ENCODE results near the gene MOB3A. TPM values are rescaled to one million over a fixed set of nuclear protein-coding genes. Genes with fewer than 3 reads are reported as not detected.

The MOB3A gene
- total and polyA plus RNA-seq, 4 donors = 3.4 to 8.7 (median 6.5) TPM

DNA sequence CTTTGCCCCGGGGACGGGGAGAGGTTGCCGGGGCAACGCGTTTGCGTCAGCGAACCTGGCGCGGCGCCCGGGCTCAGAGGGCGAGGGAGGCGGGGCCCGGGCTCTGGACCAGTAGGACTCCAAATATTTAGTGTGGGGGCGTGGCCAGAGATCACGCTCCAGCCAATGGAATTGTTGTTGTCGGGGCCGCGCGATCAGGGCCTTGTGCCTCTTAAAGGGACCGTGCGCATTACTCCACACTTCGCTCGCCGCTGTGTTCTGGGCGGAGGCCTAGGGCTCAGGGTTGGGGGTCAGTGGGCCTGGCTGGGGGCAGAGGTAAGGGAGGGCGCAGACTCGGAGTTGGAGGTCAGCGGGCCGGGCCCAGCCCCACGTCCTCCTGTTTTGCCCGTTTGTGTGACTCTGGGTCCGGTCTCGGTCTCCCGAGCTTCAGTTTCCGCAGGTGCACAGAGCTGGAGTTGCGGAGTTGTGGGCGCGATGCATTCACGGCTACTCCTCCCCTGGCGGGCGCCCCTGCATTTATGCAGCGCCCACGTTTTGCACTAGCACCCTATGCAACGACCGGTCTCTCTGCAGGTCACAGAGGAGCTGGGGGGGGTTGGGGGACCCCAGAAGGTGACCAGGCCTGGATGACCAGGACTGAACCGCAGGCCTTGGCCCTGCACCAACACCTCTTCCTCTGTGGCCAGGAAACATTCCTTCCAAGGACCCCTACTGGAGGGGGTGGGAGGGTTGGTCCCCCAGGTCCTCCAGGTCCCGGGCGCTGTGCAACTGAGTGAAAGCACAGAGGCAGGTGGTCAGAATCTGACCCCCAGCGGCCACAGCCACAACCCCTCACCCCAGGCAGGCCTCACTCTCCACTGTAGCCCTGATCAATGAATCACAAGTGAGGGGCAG is 34.4 kb downstream of the MOB3A start (continued):
- TF ChIP-seq, protein P1, sequence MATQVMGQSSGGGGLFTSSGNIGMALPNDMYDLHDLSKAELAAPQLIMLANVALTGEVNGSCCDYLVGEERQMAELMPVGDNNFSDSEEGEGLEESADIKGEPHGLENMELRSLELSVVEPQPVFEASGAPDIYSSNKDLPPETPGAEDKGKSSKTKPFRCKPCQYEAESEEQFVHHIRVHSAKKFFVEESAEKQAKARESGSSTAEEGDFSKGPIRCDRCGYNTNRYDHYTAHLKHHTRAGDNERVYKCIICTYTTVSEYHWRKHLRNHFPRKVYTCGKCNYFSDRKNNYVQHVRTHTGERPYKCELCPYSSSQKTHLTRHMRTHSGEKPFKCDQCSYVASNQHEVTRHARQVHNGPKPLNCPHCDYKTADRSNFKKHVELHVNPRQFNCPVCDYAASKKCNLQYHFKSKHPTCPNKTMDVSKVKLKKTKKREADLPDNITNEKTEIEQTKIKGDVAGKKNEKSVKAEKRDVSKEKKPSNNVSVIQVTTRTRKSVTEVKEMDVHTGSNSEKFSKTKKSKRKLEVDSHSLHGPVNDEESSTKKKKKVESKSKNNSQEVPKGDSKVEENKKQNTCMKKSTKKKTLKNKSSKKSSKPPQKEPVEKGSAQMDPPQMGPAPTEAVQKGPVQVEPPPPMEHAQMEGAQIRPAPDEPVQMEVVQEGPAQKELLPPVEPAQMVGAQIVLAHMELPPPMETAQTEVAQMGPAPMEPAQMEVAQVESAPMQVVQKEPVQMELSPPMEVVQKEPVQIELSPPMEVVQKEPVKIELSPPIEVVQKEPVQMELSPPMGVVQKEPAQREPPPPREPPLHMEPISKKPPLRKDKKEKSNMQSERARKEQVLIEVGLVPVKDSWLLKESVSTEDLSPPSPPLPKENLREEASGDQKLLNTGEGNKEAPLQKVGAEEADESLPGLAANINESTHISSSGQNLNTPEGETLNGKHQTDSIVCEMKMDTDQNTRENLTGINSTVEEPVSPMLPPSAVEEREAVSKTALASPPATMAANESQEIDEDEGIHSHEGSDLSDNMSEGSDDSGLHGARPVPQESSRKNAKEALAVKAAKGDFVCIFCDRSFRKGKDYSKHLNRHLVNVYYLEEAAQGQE (IDR thresholded peaks at IDR 0.05) = peak; percentile 92
- TF ChIP-seq NR2F2 (IDR thresholded peaks at IDR 0.05) (peak; percentile 33), TAF1 (conservative IDR thresholded peaks at IDR 0.05) (peak; percentile 58), GABPA (IDR thresholded peaks at IDR 0.05 in 1 of 2, conservative IDR thresholded peaks at IDR 0.05 in 1 of 2) (no peak), FOXA2 (IDR thresholded peaks at IDR 0.05) (no peak), RAD21 (IDR thresholded peaks at IDR 0.05) (peak; percentile 13 to 39), FOXA1 (IDR thresholded peaks at IDR 0.05) (no peak)
- TF ChIP-seq, protein P2, sequence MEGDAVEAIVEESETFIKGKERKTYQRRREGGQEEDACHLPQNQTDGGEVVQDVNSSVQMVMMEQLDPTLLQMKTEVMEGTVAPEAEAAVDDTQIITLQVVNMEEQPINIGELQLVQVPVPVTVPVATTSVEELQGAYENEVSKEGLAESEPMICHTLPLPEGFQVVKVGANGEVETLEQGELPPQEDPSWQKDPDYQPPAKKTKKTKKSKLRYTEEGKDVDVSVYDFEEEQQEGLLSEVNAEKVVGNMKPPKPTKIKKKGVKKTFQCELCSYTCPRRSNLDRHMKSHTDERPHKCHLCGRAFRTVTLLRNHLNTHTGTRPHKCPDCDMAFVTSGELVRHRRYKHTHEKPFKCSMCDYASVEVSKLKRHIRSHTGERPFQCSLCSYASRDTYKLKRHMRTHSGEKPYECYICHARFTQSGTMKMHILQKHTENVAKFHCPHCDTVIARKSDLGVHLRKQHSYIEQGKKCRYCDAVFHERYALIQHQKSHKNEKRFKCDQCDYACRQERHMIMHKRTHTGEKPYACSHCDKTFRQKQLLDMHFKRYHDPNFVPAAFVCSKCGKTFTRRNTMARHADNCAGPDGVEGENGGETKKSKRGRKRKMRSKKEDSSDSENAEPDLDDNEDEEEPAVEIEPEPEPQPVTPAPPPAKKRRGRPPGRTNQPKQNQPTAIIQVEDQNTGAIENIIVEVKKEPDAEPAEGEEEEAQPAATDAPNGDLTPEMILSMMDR (IDR thresholded peaks at IDR 0.05; ENCODE audit: low read depth, low read length, missing input control) = no peak

DNA sequence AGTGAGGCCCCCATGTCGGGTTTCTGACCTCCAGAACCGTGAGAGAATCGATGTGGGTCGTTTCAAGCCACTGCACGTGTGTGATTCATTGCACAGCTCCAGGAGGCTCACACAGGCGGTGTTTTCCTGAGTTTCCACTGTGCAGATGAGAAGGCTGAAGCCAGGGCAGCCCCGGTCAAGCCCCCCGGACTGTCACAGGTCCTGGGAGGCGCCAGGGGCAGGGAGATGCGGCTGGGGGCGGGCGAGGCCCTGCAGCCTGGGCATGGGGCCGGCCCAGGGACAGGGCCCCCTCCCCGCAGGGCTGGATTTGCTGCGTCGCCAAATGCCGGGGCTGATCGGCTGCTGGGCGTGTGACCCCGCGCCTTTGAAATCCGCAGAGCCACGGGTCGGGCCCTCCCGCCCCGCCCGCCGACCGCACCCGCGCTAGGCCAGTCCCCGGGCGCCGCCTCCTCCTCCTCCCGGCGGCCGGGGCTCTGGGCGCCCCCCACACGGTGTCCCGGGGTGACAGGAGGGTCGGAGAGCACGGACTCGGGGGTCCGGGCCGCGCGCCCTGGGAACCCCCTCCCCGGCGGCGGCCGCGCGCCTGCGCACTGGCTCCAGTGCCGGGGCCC is 35.1 kb downstream of the MOB3A start:
- Histone ChIP-seq H3K36me3 (ENCODE audit: control insufficient read depth in 4 of 4, insufficient read depth in 3 of 4, low read depth in 1 of 4, low read length in 3 of 4) (no peaks in the 10 kb centered on the region), H3K4me1 (ENCODE audit: control insufficient read depth in 4 of 4, insufficient read depth in 4 of 4, low read length in 3 of 4) (peaks cover 11 to 35% (median 24%) of the 10 kb centered on the region in 4 donors), H3K9me3 (ENCODE audit: control insufficient read depth in 4 of 4, low read length in 3 of 4) (no peaks in the 10 kb centered on the region), H3K4me3 (ENCODE audit: low read depth in 1 of 3, low read length in 3 of 3) (peak overlapping the region; percentile 23 to 78 (median 57)), H3K27ac (ENCODE audit: low read depth in 1 of 2, low read length in 2 of 2) (peak overlapping the region; percentile 89 to 99), H3K27me3 (ENCODE audit: control insufficient read depth in 4 of 4, insufficient read depth in 4 of 4, low read length in 3 of 4) (no peaks in the 10 kb centered on the region), H3K9ac (ENCODE audit: low read depth in 1 of 2, low read length in 2 of 2) (peak overlapping the region; percentile 85 to 86)
- WGBS = under 1% methylated on average over 55 of the region's 55 CpGs
- TF ChIP-seq, protein P3, sequence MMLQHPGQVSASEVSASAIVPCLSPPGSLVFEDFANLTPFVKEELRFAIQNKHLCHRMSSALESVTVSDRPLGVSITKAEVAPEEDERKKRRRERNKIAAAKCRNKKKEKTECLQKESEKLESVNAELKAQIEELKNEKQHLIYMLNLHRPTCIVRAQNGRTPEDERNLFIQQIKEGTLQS (IDR thresholded peaks at IDR 0.05) = no peak
- TF ChIP-seq NR2F2 (IDR thresholded peaks at IDR 0.05) = no peak
- TF ChIP-seq, protein P4, sequence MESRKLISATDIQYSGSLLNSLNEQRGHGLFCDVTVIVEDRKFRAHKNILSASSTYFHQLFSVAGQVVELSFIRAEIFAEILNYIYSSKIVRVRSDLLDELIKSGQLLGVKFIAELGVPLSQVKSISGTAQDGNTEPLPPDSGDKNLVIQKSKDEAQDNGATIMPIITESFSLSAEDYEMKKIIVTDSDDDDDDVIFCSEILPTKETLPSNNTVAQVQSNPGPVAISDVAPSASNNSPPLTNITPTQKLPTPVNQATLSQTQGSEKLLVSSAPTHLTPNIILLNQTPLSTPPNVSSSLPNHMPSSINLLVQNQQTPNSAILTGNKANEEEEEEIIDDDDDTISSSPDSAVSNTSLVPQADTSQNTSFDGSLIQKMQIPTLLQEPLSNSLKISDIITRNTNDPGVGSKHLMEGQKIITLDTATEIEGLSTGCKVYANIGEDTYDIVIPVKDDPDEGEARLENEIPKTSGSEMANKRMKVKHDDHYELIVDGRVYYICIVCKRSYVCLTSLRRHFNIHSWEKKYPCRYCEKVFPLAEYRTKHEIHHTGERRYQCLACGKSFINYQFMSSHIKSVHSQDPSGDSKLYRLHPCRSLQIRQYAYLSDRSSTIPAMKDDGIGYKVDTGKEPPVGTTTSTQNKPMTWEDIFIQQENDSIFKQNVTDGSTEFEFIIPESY (IDR thresholded peaks at IDR 0.05) = no peak
- TF ChIP-seq GABPA (IDR thresholded peaks at IDR 0.05 in 1 of 2, conservative IDR thresholded peaks at IDR 0.05 in 1 of 2) = no peak
- TF ChIP-seq TAF1 (conservative IDR thresholded peaks at IDR 0.05) = no peak
- no peak for TF ChIP-seq JUND (IDR thresholded peaks at IDR 0.05)
- no peak for TF ChIP-seq HNF4A (conservative IDR thresholded peaks at IDR 0.05)
- TF ChIP-seq, protein P2 (IDR thresholded peaks at IDR 0.05; ENCODE audit: low read depth, low read length, missing input control) = no peak
- no peak for TF ChIP-seq HNF4G (IDR thresholded peaks at IDR 0.05)
- TF ChIP-seq, protein P5, sequence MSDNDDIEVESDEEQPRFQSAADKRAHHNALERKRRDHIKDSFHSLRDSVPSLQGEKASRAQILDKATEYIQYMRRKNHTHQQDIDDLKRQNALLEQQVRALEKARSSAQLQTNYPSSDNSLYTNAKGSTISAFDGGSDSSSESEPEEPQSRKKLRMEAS (IDR thresholded peaks at IDR 0.05) = no peak
- TF ChIP-seq EGR1 (IDR thresholded peaks at IDR 0.05; ENCODE audit: low read depth in 2 of 2) = no peak
- TF ChIP-seq YY1 (IDR thresholded peaks at IDR 0.05) = no peak
- TF ChIP-seq FOXA2 (IDR thresholded peaks at IDR 0.05) = no peak
- TF ChIP-seq, protein P1 (IDR thresholded peaks at IDR 0.05) = no peak
- no peak for DNase-seq (ENCODE audit: low spot score)
